MM.1S (cell line): Measurements from ENCODE around the gene PXMP4.

Experiments
- DNase-seq: peaks from one replicate; pipeline ENCODE4 v3.0.0-alpha.2; 2015
- H2AFZ ChIP-seq: fragments of 300-600 bp; sonication (generic); 2 replicates; pipeline ENCODE4 v1.6.0; 2016; ENCODE audit warnings: antibody characterized with exemption, low read length
- H3F3A ChIP-seq: fragments of 300-600 bp; sonication (generic); 2 replicates; pipeline ENCODE4 v1.6.1; 2016; ENCODE audit warnings: mild to moderate bottlenecking, antibody characterized with exemption, low read length, moderate library complexity, mixed read lengths; ENCODE audit not compliant: insufficient read depth
- H3K27ac ChIP-seq: fragments of 300-600 bp; sonication (generic); 2 replicates; pipeline ENCODE4 v1.5.1; 2016; ENCODE audit warnings: mild to moderate bottlenecking, low read length
- H3K27me3 ChIP-seq: fragments of 300-600 bp; sonication (generic); replicated peaks from 2 replicates; pipeline ENCODE4 v1.6.0; 2016; ENCODE audit warnings: low read length; ENCODE audit not compliant: insufficient read depth
- H3K36me3 ChIP-seq: fragments of 300-600 bp; sonication (generic); replicated peaks from 2 replicates; pipeline ENCODE4 v1.6.1; 2016; ENCODE audit warnings: mild to moderate bottlenecking, low read length, mixed read lengths; ENCODE audit not compliant: insufficient read depth
- H3K4me1 ChIP-seq: fragments of 300-600 bp; sonication (generic); 2 replicates; pipeline ENCODE4 v1.6.1; 2016; ENCODE audit warnings: low read length, mixed read lengths
- H3K4me2 ChIP-seq: fragments of 300-600 bp; sonication (generic); 2 replicates; pipeline ENCODE4 v1.6.0; 2016; ENCODE audit warnings: low read depth, low read length
- H3K4me3 ChIP-seq: fragments of 300-600 bp; sonication (generic); 2 replicates; pipeline ENCODE4 v1.5.1; 2016; ENCODE audit warnings: low read length, mixed read lengths
- H3K79me2 ChIP-seq: fragments of 300-600 bp; sonication (generic); 2 replicates; pipeline ENCODE4 v1.6.1; 2016; ENCODE audit warnings: mixed run types, low read length, mixed read lengths
- H3K9ac ChIP-seq: fragments of 300-600 bp; sonication (generic); 2 replicates; pipeline ENCODE4 v1.6.1; 2016; ENCODE audit warnings: low read length, mixed read lengths
- H3K9me2 ChIP-seq: fragments of 300-600 bp; sonication (generic); replicated peaks from 2 replicates; pipeline ENCODE4 v1.6.1; 2016; ENCODE audit warnings: mild to moderate bottlenecking, low read length, mixed read lengths; ENCODE audit not compliant: insufficient read depth
- H3K9me3 ChIP-seq: fragments of 300-600 bp; sonication (generic); replicated peaks from 2 replicates; pipeline ENCODE4 v1.6.1; 2016; ENCODE audit warnings: mild to moderate bottlenecking, low read length, mixed read lengths; ENCODE audit not compliant: insufficient read depth
- H4K20me1 ChIP-seq: fragments of 300-600 bp; sonication (generic); 2 replicates; pipeline ENCODE4 v1.6.1; 2016; ENCODE audit warnings: mild to moderate bottlenecking, low read length, moderate library complexity, mixed read lengths; ENCODE audit not compliant: insufficient read depth
- EZH2 ChIP-seq: fragments of 300-600 bp; sonication (generic); optimal IDR thresholded peaks from 2 replicates; pipeline ENCODE3; 2017; ENCODE audit warnings: low read depth, mild to moderate bottlenecking, antibody characterized with exemption, low read length, mixed read lengths
- EZH2phosphoT487 ChIP-seq: fragments of 300-600 bp; sonication (generic); IDR thresholded peaks from 2 replicates; pipeline ENCODE4 v1.6.1; 2018; ENCODE audit warnings: antibody characterized with exemption, low read length
- TF ChIP-seq, protein P1 (sequence below): fragments of 300-600 bp; sonication (generic); IDR thresholded peaks from 2 replicates; pipeline ENCODE4 v1.5.1; 2016; ENCODE audit warnings: antibody characterized with exemption, low read length, mixed read lengths

Gene PXMP4

DNA sequence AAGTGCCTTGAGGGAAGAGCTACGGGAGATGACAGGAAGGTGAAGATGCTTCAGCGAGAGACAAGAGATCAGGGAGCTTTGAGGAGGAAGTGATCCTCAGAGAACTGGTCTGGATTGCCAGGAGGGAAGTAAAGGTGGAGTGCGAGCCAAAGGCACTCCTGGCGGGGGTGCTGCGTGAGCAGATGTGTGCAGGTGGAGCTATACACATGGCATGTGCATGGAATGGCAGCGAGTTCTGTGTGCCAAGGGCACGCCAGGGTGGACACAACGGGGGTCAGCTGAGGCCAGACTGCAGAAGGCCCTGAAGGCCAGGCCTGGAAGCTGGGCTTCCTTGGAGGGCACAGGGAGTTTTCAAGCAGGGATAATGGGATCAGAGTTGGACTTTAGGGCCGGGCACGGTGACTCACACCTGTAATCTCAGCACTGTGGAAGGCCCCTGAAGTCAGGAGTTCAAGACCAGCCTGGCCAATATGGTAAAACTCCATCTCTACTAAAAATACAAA is 6.2 kb downstream of the PXMP4 start:
- Histone ChIP-seq H3K36me3 (no peaks in the 10 kb centered on the region), H3K79me2 (peaks cover 10% of the 10 kb centered on the region), H3K9me3 (no peaks in the 10 kb centered on the region), H3K4me2 (no peak overlapping the region), H3K4me1 (no peaks in the 10 kb centered on the region), H3K27me3 (no peaks in the 10 kb centered on the region), H3F3A (no peaks in the 10 kb centered on the region), H3K4me3 (no peak overlapping the region), H3K9ac (no peak overlapping the region), H3K27ac (no peak overlapping the region), H2AFZ (no peak overlapping the region), H4K20me1 (no peaks in the 10 kb centered on the region), H3K9me2 (no peaks in the 10 kb centered on the region)
- TF ChIP-seq EZH2phosphoT487 (no peak), EZH2 (no peak)
- TF ChIP-seq, protein P1, sequence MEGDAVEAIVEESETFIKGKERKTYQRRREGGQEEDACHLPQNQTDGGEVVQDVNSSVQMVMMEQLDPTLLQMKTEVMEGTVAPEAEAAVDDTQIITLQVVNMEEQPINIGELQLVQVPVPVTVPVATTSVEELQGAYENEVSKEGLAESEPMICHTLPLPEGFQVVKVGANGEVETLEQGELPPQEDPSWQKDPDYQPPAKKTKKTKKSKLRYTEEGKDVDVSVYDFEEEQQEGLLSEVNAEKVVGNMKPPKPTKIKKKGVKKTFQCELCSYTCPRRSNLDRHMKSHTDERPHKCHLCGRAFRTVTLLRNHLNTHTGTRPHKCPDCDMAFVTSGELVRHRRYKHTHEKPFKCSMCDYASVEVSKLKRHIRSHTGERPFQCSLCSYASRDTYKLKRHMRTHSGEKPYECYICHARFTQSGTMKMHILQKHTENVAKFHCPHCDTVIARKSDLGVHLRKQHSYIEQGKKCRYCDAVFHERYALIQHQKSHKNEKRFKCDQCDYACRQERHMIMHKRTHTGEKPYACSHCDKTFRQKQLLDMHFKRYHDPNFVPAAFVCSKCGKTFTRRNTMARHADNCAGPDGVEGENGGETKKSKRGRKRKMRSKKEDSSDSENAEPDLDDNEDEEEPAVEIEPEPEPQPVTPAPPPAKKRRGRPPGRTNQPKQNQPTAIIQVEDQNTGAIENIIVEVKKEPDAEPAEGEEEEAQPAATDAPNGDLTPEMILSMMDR, result no peak
- DNase-seq, result no peak

DNA sequence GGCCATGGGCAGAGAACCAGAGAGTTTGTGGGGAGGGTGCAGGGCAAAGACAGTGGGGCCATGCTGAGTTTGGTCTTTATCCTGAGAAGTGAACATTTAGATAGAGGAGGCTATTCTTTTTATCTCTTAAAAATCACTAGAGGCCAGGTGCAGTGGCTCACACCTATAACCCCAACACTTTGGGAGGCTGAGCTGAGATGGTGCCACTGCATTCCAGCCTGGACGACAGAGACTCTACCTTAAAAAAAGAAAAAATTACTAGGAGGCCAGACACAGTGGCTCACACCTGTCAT is 8.7 kb downstream of the PXMP4 start:
- no peaks in the 10 kb centered on the region for H4K20me1 ChIP-seq
- H3K9me3 ChIP-seq, result no peaks in the 10 kb centered on the region
- H3K4me3 ChIP-seq, result no peak overlapping the region
- no peaks in the 10 kb centered on the region for H3K27me3 ChIP-seq
- no peak overlapping the region for H3K27ac ChIP-seq
- H3K9me2 ChIP-seq, result no peaks in the 10 kb centered on the region
- no peak for DNase-seq
- H3F3A ChIP-seq, result no peaks in the 10 kb centered on the region
- H3K9ac ChIP-seq, result no peak overlapping the region
- H3K4me1 ChIP-seq, result no peaks in the 10 kb centered on the region
- H3K79me2 ChIP-seq, result no peaks in the 10 kb centered on the region
- no peaks in the 10 kb centered on the region for H3K36me3 ChIP-seq
- TF ChIP-seq, protein P1, result no peak
- TF ChIP-seq EZH2phosphoT487 (no peak), EZH2 (no peak)
- H3K4me2 ChIP-seq, result no peak overlapping the region
- no peak overlapping the region for H2AFZ ChIP-seq

DNA sequence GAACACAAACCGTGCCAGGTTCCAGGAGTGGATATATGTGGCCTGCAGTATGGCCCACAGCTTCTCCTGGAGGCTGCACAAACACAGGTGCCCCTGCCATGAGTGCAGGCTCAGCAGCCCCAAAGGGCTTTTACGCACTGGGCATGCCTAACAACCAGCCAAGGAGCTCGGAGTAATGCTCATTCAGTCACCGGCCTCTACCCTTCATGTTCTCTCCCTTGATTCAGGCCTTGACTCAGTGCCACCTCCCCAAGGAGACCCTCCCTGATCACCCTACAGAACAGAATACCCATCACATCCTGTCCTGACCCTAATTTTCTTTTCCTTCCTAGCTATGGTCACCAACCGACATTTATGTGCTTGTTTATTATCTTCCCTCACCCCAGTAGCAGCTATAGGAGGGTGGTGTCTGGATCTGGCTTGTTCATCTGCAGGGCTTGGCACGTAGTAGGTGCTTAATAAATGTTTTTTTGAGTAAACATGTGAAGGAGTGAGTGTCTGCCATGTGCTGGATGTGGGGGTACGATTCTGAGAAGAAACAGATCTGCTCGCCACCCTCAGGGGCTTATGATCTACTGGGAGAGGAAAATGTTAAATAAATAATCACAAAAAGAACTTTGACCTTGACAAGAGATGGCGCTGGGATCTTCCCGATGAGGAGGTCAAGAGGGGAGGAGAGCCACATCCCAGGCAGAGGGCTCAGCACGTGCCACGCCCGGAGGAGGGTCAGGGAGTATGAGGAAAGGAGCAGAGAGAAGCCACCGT is 9.2 kb downstream of the PXMP4 start:
- no peak overlapping the region for H3K27ac ChIP-seq
- H3K4me1 ChIP-seq, result no peaks in the 10 kb centered on the region

More for the DNA sequence above, 9.2 kb downstream of the PXMP4 start:
- no peaks in the 10 kb centered on the region for H3K27me3 ChIP-seq
- H3K9me3 ChIP-seq, result no peaks in the 10 kb centered on the region
- TF ChIP-seq EZH2, result no peak
- TF ChIP-seq EZH2phosphoT487, result no peak
- TF ChIP-seq, protein P1, result no peak
- H3K36me3 ChIP-seq, result no peaks in the 10 kb centered on the region
- no peak overlapping the region for H2AFZ ChIP-seq
- no peaks in the 10 kb centered on the region for H3K79me2 ChIP-seq
- no peak overlapping the region for H3K4me3 ChIP-seq
- H3K9ac ChIP-seq, result no peak overlapping the region
- no peaks in the 10 kb centered on the region for H4K20me1 ChIP-seq
- H3F3A ChIP-seq, result no peaks in the 10 kb centered on the region
- no peak for DNase-seq
- no peaks in the 10 kb centered on the region for H3K9me2 ChIP-seq
- H3K4me2 ChIP-seq, result no peak overlapping the region
